ENCODE measurements around the gene VPS41. TPM values are rescaled to one million over a fixed set of nuclear protein-coding genes. Genes with fewer than 3 reads are reported as not detected.

VPS41 gene
- total and polyA plus RNA-seq, 2 of the 13 experiments (the other 11 are each of a cell fraction or from before 2014, with no cell fraction given) = 12.1 to 43.4 TPM

DNA sequence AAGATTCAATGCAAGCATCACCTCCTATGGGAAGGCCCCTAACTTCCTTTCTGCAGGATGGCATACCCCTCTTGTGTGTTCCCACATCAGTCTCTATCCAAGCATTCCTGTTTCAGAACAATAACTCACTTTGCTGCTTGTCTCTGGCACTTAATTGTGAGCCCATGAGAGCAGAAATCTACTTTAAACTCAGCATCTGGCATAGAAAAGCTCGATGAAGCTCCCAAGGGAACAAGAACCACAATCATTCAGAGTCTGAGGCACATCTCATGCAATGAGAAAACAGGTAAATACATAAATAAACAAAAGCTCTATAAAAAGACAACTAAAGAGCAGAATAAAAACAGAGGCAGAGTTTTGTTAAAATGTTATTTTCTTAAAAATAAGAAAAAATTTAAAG lies 66.2 kb downstream of the VPS41 start (continued):
- TF ChIP-seq, protein P1, sequence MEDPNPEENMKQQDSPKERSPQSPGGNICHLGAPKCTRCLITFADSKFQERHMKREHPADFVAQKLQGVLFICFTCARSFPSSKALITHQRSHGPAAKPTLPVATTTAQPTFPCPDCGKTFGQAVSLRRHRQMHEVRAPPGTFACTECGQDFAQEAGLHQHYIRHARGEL (CRISPR knock-in tag; IDR thresholded peaks at IDR 0.05) = no peak
- TF ChIP-seq RBAK (CRISPR knock-in tag; IDR thresholded peaks at IDR 0.05) = no peak
- no peak for TF ChIP-seq ATM (IDR thresholded peaks at IDR 0.05; ENCODE audit: borderline replicate concordance)
- no peak for TF ChIP-seq ZNF572 (CRISPR knock-in tag; IDR thresholded peaks at IDR 0.05)
- TF ChIP-seq KLF13 (CRISPR knock-in tag; IDR thresholded peaks at IDR 0.05) = no peak

DNA sequence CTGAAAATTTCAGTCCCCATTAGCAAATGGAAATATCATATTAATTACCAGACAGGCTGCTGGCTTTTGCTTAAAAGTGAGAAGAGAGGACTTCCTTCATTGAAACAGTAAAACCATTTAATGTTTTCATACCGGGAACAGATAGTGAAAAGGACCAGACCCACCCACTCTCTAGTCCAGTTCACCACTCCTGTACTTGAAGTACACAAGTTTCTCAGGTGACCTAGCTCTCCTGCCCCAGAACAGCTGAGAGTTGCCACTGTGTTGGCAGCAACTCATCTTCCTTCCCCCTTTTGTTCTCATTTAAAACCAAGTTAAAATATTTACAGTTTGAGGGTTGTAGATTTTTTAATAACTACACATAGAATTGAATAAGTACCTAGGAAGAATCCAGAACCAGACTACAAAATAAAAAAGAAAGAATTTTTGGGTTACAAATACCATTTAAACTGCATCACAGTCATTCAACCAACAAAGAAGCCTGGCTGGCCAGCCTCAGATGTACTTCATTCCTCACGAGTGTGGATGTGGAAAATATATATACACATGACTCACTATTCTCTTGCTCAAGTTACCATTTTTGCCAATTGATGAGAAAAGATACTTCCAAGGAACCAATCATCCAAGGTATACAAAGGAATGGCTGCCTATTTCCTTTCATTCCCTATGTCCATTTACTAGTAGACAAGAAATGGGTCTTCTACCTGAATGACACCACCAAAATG lies 68.1 kb downstream of the VPS41 start:
- in situ Hi-C loops (cut with HindIII; ENCODE audit: extremely low pct_ligation_motif_present, low pct_unique_long_range_greater_than_20kb) (no loop called here), intact Hi-C loops (cut with micrococcal nuclease; ENCODE audit: unreplicated experiment) (no loop called here)
- 100% methylated on average over 2 of the region's 2 CpGs for WGBS (ENCODE audit: low lambda C conversion rate)
- no peaks in the 10 kb centered on the region for H3K79me2 ChIP-seq (ENCODE audit: insufficient read depth, low read length)
- POLR2A ChIA-PET = no interaction called here
- DNase-seq (ENCODE audit: low spot score) = no peak
- H3K4me3 ChIP-seq (replicated peaks in 1 of 3; ENCODE audit: insufficient read depth in 1 of 3, low read depth in 2 of 3, low read length in 3 of 3) = no peak overlapping the region
- H3K9me3 ChIP-seq (ENCODE audit: low read length) = no peaks in the 10 kb centered on the region
- H3K9ac ChIP-seq (ENCODE audit: insufficient read depth, low read depth, low read length) = no peak overlapping the region
- no peaks in the 10 kb centered on the region for H3K36me3 ChIP-seq (replicated peaks in 1 of 2; ENCODE audit: control insufficient read depth in 1 of 2, insufficient read depth in 2 of 2, low read length in 2 of 2)
- H3K4me1 ChIP-seq (ENCODE audit: insufficient read depth, low read length) = peaks cover 10% of the 10 kb centered on the region; the same call in 1 of the 2 replicates
- CTCF ChIA-PET (ENCODE audit: low intra/inter-chr PET ratio, low total read pairs) = no interaction called here
- H3K27ac ChIP-seq (ENCODE audit: extremely low read length, insufficient read depth, low read length) = no peak overlapping the region
- no peaks in the 10 kb centered on the region for H3K27me3 ChIP-seq (ENCODE audit: control insufficient read depth in 1 of 2, insufficient read depth in 2 of 2, low read length in 2 of 2)
- FAIRE-seq = no peak
- H2AFZ ChIP-seq (ENCODE audit: low read length) = no peak overlapping the region
- H4K20me1 ChIP-seq (ENCODE audit: insufficient read depth, low read length) = no peaks in the 10 kb centered on the region
- BruUV-seq (replicated peaks) = no TSS peak
- TF ChIP-seq ZNF772 (CRISPR knock-in tag; IDR thresholded peaks at IDR 0.05) = no peak
- no peak for TF ChIP-seq DMAP1 (CRISPR knock-in tag; IDR thresholded peaks at IDR 0.05)
- no peak overlapping the region for H3K4me2 ChIP-seq (ENCODE audit: low read depth, low read length)
- no peak for ATAC-seq

DNA sequence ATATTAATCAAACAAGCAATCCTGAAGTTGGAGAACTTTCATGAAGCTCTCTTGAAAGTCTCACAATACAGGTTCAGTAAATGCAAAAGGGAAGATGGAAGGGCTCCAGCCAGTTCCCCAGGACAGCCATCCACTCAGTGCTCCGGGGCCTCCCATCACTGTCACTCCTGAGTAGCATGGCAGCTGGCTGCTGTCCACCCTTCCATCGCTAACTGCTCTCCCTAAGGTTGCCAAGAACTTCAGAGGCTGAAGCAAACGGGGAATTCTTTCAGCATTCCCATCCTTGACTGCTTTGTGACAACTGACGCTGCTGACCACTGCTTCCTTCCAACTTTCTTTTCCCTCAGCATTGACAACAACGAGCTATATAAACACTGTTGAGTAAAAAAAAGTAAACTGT lies 69.1 kb downstream of the VPS41 start:
- Histone ChIP-seq H3K9me3 (ENCODE audit: low read length) (no peaks in the 10 kb centered on the region), H3K79me2 (ENCODE audit: insufficient read depth, low read length) (no peaks in the 10 kb centered on the region), H3K9ac (ENCODE audit: insufficient read depth, low read depth, low read length) (no peak overlapping the region), H2AFZ (ENCODE audit: low read length) (no peak overlapping the region), H4K20me1 (ENCODE audit: insufficient read depth, low read length) (no peaks in the 10 kb centered on the region), H3K36me3 (replicated peaks in 1 of 2; ENCODE audit: control insufficient read depth in 1 of 2, insufficient read depth in 2 of 2, low read length in 2 of 2) (no peaks in the 10 kb centered on the region), H3K4me3 (replicated peaks in 1 of 3; ENCODE audit: insufficient read depth in 1 of 3, low read depth in 2 of 3, low read length in 3 of 3) (no peak overlapping the region), H3K27ac (ENCODE audit: extremely low read length, insufficient read depth, low read length) (no peak overlapping the region), H3K4me1 (ENCODE audit: insufficient read depth, low read length) (peaks cover under 1% of the 10 kb centered on the region; the same call in 1 of the 2 replicates), H3K4me2 (ENCODE audit: low read depth, low read length) (no peak overlapping the region), H3K27me3 (ENCODE audit: control insufficient read depth in 1 of 2, insufficient read depth in 2 of 2, low read length in 2 of 2) (no peaks in the 10 kb centered on the region)
- ChIA-PET CTCF (ENCODE audit: low intra/inter-chr PET ratio, low total read pairs) (no interaction called here), POLR2A (no interaction called here)
- FAIRE-seq (no peak), DNase-seq (ENCODE audit: low spot score) (no peak), ATAC-seq (no peak)
- 97% methylated on average over 3 of the region's 5 CpGs for WGBS (ENCODE audit: low lambda C conversion rate)
- intact Hi-C loops (cut with micrococcal nuclease; ENCODE audit: unreplicated experiment) (no loop called here), in situ Hi-C loops (cut with HindIII; ENCODE audit: extremely low pct_ligation_motif_present, low pct_unique_long_range_greater_than_20kb) (no loop called here)
- BruUV-seq (replicated peaks) = no TSS peak
- no peak for TF ChIP-seq NR2F1 (CRISPR knock-in tag; IDR thresholded peaks at IDR 0.05)
- TF ChIP-seq, protein P2, sequence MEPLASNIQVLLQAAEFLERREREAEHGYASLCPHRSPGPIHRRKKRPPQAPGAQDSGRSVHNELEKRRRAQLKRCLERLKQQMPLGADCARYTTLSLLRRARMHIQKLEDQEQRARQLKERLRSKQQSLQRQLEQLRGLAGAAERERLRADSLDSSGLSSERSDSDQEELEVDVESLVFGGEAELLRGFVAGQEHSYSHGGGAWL (CRISPR knock-in tag; IDR thresholded peaks at IDR 0.05) = no peak
- TF ChIP-seq, protein P3, sequence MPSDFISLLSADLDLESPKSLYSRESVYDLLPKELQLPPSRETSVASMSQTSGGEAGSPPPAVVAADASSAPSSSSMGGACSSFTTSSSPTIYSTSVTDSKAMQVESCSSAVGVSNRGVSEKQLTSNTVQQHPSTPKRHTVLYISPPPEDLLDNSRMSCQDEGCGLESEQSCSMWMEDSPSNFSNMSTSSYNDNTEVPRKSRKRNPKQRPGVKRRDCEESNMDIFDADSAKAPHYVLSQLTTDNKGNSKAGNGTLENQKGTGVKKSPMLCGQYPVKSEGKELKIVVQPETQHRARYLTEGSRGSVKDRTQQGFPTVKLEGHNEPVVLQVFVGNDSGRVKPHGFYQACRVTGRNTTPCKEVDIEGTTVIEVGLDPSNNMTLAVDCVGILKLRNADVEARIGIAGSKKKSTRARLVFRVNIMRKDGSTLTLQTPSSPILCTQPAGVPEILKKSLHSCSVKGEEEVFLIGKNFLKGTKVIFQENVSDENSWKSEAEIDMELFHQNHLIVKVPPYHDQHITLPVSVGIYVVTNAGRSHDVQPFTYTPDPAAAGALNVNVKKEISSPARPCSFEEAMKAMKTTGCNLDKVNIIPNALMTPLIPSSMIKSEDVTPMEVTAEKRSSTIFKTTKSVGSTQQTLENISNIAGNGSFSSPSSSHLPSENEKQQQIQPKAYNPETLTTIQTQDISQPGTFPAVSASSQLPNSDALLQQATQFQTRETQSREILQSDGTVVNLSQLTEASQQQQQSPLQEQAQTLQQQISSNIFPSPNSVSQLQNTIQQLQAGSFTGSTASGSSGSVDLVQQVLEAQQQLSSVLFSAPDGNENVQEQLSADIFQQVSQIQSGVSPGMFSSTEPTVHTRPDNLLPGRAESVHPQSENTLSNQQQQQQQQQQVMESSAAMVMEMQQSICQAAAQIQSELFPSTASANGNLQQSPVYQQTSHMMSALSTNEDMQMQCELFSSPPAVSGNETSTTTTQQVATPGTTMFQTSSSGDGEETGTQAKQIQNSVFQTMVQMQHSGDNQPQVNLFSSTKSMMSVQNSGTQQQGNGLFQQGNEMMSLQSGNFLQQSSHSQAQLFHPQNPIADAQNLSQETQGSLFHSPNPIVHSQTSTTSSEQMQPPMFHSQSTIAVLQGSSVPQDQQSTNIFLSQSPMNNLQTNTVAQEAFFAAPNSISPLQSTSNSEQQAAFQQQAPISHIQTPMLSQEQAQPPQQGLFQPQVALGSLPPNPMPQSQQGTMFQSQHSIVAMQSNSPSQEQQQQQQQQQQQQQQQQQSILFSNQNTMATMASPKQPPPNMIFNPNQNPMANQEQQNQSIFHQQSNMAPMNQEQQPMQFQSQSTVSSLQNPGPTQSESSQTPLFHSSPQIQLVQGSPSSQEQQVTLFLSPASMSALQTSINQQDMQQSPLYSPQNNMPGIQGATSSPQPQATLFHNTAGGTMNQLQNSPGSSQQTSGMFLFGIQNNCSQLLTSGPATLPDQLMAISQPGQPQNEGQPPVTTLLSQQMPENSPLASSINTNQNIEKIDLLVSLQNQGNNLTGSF (CRISPR knock-in tag; IDR thresholded peaks at IDR 0.05) = no peak
- no peak for TF ChIP-seq MEIS1 (CRISPR knock-in tag; IDR thresholded peaks at IDR 0.05; ENCODE audit: borderline replicate concordance)

All from HepG2 (cell line).